Raji (cell line): ENCODE results near the gene ZBED2.

Source experiments
- POLR2A ChIP-seq: IDR thresholded peaks from 2 replicates; pipeline ENCODE4 v1.6.1; 2011; ENCODE audit warnings: low read depth, low read length, control low read depth; ENCODE audit not compliant: insufficient read depth

Gene ZBED2

DNA sequence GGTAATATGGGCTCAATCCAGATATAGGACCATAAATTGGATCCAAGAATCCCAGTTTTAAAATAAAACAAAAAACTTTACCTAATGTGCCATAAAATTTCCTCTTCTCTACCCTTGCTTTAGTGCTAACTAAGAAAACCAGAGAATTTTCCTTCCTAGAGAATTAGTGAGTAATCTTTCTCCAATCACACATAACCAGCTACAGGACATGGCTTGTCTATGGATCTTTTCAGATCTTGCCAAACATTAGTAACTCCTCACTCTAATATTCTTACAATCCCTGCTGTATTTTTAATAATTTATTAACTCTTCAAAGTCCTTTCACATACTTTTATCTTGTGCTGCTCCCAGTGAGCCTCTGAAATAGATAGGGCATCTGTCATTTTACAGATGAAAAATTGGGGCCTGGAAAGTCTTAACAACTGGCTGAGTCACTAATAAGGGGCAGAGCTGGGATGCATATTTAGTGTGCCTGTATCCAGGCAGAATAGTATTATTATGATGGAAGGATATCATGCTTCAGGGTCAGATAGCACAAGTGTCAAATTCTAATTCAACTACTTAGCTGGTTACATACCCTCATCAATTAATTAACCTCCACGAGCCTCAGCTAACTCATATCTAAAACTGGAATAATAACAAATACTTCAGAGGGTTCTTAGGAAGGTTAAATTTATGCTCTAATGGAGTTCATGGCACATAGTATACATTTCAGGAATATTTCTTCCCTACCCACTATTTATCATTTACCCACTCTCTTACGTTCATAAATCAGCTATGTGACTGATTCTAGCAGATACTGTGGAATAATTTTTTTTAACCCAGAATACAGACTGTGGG, 5.6 kb downstream of the ZBED2 start:
- no peak for TF ChIP-seq POLR2A

DNA sequence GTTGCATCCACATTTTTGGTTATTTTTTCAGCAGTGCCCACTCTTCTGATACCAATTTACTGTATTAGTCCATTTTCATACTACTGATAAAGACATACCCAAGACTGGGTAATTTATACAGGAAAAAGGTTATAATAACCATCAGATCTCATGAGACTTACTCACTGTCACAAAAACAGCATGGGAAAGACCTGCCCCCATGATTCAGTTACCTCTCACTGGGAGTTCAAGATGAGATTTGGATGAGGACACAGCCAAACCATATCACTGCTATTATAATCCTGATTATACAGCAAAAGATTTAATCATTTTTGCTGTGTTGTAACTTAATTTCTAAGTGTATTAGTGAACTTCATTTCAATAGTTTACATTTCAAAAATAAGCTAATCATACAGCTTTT, 6.6 kb downstream of the ZBED2 start:
- no peak for TF ChIP-seq POLR2A

DNA sequence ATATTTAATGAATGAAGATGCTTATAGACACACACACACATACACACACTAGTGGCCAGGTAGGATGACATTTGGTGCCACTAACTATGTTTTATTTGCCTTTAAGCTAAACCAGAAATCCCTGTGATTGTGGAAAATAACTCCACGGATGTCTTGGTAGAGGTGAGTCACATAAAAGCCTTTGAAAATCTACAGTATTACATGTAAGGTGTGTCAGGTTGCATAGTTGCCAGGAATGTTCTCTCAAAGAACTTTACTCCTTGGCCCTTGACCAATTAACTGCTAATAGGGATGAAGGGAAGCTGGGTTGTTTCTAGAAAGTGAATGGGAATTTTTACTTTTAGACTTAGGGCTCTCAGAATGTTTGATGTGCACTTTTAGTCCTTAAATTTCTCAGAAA, 9.9 kb downstream of the ZBED2 start:
- no peak for TF ChIP-seq POLR2A

DNA sequence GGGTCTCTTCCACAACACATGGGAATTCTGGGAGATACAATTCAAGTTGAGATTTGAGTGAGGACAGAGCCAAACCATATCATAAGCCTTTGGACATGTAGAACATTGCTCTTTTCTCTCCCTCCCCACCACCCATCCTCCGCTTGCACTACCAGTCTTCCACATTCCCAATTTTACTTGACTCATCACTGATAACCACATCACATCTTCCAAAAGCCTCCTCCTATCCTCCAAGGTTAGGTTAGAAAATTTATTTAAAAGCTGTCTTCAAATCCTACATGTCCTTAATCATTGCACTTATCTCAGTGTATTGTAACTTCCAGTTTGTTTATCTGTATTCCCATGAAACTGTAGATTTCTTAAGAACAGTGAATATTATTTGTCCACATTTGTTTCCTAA, 10.4 kb downstream of the ZBED2 start:
- TF ChIP-seq POLR2A: no peak

DNA sequence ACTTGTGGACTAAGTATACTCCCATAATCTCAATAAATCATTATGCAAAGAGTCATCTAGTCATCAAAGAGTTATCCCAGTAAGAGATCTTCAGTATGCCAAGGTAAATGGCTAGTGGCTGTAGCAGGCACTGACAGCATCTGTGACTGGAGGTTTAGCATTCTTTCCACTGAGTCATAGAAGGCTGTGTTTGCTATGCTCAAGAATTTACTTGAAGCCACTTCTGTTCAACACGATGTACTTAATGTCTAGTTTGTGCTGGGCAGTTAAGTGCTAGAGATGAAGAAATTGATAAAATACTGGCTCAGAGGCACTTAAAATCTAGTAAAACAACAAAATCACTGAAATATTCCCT, 13.0 kb downstream of the ZBED2 start:
- no peak for TF ChIP-seq POLR2A

DNA sequence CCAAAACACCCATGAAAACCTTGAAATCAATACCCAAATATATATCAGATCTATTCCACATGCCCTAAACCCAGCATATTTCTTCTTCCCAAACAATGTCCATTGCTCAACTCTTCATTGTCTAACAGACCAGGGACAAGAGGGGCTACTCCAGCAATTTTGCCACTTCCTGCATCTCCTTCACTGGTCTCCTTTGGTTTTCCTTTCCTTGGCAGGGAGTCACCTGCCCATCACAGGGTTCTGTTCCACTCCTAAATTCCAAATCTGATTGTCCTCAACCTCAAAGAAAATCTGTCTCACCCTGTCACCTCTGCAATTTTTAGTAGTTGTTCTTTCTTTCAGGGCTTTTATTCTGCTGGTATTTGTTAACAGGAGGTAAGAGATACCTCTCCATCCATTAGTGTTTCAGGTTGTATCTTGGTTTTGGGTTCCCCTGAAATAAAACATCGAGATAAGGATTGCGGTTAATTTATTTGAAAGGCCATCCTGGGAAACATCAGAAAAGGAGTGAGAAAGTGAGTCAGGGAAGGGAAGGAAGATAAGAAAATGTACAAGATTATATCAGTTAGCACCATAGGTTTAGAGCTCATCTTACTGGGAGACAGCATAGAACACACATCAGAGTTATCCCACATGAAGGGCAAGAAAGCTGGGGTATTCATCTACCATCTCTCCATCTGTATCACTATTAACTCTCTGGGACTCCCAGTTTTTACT, 13.6 kb downstream of the ZBED2 start:
- TF ChIP-seq POLR2A: no peak

DNA sequence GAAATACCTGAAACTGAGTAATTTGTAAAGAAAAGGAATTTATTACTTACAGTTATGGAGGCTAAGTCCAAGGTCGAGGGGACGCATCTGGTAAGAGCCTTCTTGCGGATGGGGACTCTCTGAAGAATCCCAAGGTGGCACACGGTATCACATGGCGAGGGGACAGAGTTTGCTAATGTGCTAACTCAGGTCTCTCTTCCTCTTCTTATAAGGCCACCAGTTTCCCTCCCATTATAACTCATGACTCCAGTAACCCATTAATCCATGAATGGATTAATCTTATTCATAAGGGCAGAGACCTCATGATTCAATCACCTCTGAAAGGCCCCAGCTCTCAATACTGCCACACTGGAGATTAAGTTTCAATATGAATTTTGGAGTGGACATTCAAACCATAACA, 15.7 kb downstream of the ZBED2 start:
- TF ChIP-seq POLR2A: no peak

DNA sequence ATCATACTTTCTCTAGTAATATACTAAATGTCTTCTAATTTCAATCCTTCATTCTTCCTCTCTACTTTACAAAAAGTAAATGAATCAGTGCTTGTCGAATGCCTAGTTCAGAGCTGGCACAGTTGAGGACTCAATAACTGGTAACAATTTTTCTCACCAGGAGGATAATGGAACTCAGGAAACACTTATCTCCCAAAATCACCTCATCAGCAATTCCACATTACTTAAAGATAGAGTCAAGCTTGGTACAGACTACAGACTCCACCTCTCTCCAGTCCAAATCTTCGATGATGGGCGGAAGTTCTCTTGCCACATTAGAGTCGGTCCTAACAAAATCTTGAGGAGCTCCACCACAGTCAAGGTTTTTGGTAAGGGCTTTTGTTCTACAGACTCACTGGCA, 16.3 kb downstream of the ZBED2 start:
- no peak for TF ChIP-seq POLR2A

DNA sequence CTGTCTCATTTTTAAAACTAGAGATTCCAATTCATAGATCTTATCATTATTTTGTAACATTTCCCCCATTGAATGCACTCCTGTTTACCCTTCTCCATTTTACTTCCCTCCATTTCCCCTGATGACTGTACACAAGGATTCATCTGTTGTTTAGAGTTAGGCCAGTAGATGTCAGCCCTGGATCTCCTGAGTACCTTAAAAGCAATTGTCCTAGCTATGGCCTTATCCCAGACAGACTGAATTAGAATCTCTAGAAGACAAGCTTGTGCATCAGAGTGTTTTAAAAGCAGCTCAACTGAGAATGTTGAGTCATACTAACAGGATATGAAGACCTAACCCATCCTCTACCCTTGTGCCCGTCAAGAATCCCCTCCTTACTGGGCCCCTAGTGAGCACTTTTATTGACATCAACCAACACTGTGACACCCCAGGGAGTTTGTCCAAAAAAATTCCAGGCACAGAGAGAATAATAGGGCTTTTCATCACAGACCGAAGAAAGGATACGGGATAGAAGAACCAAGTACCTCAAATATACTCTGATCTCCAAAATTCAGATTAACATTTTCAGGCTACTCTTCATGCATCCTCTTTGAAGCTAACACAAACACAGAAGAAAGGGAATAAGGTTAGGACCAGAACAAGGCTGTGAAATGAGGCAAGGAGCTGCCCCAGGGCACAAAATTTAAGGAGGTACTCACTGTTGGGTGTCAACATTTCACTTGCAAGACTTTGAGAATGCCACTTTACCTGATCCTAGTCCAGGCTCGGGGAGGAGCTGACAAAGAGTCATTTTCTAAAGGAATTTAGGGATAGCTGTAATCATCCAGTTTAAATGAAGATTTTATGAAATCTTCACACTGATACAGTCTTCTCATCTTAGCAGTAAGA, 17.1 kb downstream of the ZBED2 start:
- no peak for TF ChIP-seq POLR2A

DNA sequence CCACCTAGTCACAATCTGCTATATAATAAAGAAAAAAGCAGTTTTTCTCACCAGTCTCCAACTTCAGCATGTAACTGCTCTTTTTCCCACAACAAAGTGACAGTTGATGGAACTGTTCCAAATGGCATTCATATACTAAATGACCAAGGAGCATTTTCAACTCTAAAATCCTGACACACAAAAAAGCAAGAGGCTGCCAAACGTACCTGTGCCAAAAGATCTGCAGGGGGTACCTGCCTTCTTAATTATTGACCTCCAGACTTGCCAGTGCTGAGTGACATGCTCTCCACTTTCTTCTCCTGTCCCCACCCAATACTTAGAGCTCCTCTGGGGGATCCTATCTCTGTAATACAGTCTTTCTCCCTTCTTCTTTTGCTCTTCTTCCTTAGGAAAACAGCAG, 18.0 kb downstream of the ZBED2 start:
- TF ChIP-seq POLR2A: no peak

DNA sequence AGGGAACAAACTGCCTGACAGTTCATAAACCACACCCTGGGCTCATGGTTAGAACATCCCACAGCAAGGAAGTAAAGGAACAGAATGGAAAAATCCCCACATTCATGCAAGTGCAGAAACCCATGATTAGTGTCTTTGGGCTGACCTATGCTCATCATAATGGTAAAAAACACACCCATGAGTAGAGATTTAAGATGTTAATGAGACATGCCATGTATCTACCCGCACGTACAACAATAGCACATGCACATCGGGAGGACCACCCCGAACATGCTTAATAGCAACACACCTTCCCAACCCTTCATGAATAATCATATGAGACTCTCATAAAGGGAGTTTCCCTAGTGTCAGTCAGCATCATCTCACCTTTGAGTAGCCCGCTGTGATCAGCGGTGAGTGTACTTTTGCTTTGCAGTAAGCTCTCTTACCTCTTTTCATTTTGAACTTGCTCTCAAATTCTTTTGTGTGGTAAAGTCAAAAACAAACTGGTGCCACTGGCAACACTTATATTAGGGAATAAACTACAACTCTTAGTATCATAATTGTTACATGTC, 23.2 kb downstream of the ZBED2 start:
- TF ChIP-seq POLR2A: no peak

DNA sequence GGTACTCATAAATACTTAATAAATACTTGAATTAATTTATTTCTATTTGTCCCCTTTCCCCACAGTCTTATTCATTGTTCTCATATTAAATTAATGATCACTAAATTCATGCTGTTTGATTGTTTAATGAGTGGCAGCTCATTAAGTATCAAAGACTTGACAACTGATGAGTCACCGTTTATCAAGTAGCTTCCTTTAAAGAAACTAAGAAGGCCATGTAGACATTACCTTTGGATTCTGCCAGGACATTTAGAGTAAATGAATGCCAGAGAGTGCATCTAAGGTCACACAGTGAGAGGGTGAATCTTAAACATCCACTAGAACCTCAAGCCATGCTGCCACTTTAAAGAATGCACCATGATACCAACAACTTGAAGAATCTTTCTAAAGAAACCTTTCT, 23.9 kb downstream of the ZBED2 start:
- no peak for TF ChIP-seq POLR2A

DNA sequence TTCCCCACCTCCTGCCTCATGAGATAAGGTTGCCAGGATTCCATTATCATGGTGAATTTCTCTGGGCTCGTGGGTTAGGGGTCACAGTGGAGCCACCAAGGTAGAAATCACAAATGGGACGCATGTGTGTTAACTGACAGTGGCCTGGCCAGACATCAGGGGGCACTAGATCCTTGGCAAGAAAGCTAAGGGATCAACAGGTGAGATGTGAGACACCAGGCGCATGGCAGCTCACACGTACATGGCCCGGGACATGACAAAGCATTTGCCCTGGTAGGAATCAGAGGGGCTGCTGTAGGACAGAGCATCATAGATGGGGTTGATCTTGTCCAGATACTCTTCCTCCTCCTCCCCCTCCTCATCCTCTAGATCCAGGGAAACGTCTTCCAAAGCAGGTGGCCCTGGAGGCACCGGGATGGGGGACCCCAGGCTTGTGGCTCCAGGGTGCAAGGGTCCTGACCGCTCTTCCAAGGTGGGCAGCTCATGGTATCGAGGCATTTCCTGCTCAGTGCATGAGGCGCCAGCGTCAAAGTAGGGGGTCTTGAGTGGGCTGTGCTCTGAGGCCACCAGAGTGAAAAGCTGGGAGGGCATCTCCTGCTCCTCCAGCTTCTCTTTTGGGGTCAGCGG, 24.6 kb downstream of the ZBED2 start:
- TF ChIP-seq POLR2A: no peak

DNA sequence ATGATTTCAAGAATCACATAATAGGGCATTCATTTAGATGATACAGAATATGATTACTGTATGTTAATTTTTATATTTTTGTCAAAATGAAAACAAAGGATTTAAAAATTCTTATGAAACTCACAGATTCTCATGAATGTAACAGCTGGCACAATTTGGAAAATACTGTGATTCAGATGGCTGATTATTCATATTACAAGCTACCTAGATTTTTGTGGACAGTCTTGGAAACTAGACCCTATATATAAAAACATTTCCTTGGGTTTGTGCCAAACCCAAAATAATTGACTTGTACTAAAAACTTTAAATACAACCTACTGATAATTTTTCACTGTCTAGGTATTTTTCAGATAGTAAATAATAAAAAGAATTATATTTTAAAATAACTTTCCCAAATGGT, 26.2 kb downstream of the ZBED2 start:
- TF ChIP-seq POLR2A: no peak

DNA sequence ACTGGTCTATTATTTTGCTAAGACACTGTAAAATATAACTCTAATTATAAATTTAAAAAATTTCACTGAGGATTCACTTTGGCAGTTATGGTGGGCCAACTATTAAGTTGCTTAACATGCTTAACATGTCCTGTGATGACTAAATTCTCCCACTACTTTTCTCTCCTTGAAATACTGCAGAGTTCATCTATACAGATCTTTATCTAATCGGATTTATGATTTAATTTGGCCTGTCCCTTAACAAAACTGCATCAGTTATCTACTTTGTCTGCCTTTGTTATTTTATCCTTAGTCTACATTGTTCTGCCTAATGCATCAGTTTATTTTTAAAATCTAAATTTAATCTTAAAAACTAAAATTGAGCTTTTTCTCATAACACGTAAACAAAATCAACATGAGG, 26.8 kb downstream of the ZBED2 start:
- TF ChIP-seq POLR2A: no peak
